ENCODE results near the gene NATD1.

GRCh38 chr17:21299981-21300600 is 46.9 kb upstream of the NATD1 start:
- TF ChIP-seq CTCF (IDR thresholded peaks at IDR 0.05) = no peak
- no peak for TF ChIP-seq POLR2A (IDR thresholded peaks at IDR 0.05)
